Activated naive CD4-positive, alpha-beta T cell treated with anti-CD3 and anti-CD28 coated beads, Interleukin-2, amount 10 ng/mL, durations not matched to agents 7 days and 5 days (primary cell): ENCODE results near the gene RMC1.

Source experiments
- CTCF ChIA-PET: fragments of 350-600 bp; sonication (Branson Sonifier 250); formaldehyde crosslinking; loops from one replicate; lab custom pipeline; 2021; ENCODE audit warnings: antibody characterized with exemption; lab: Charles Lee
- DNase-seq: peaks from one replicate; pipeline ENCODE4 v3.0.0-alpha.2; 2020
- H3K27ac Mint-ChIP-seq: one replicate; pipeline ENCODE4 v1.8.0; 2021; ENCODE audit warnings: mild to moderate bottlenecking, moderate library complexity, mixed read lengths
- H3K27me3 Mint-ChIP-seq: one replicate; pipeline ENCODE4 v1.8.0; 2021; ENCODE audit warnings: mild to moderate bottlenecking, mixed read lengths
- H3K36me3 Mint-ChIP-seq: one replicate; pipeline ENCODE4 v1.8.0; 2021; ENCODE audit warnings: mixed read lengths
- H3K4me1 Mint-ChIP-seq: one replicate; pipeline ENCODE4 v1.8.0; 2021; ENCODE audit warnings: mixed read lengths
- H3K4me3 Mint-ChIP-seq: one replicate; pipeline ENCODE4 v1.8.0; 2021; ENCODE audit warnings: mild to moderate bottlenecking, moderate library complexity, mixed read lengths
- H3K9me3 Mint-ChIP-seq: one replicate; pipeline ENCODE4 v1.8.0; 2021; ENCODE audit warnings: mixed read lengths

The RMC1 gene

GRCh38 chr18:23578891-23579653 lies 75.8 kb downstream of the RMC1 start:
- H3K27me3 Mint-ChIP-seq = no peaks in the 10 kb centered on the region
- peaks cover 60% of the 10 kb centered on the region for H3K4me1 Mint-ChIP-seq
- no peaks in the 10 kb centered on the region for H3K9me3 Mint-ChIP-seq
- CTCF ChIA-PET = interaction anchor here (2.2 kb wide), 1 partner anchor 63 kb away, joined by 6 read pairs; no protein-coding TSS in a partner anchor
- DNase-seq = no peak
- H3K27ac Mint-ChIP-seq = no peak overlapping the region
- H3K4me3 Mint-ChIP-seq = no peak overlapping the region
- H3K36me3 Mint-ChIP-seq = peaks cover 56% of the 10 kb centered on the region

GRCh38 chr18:23580677-23581367 lies 77.5 kb downstream of the RMC1 start:
- Mint-ChIP-seq H3K4me1 (peaks cover 61% of the 10 kb centered on the region), H3K4me3 (no peak overlapping the region), H3K36me3 (peaks cover 49% of the 10 kb centered on the region), H3K27ac (no peak overlapping the region), H3K27me3 (no peaks in the 10 kb centered on the region), H3K9me3 (no peaks in the 10 kb centered on the region)
- CTCF ChIA-PET = interaction anchor here (1.3 to 2.2 kb wide), 2 partner anchors 64 to 82 kb away, joined by 3 to 6 read pairs; no protein-coding TSS in a partner anchor
- no peak for DNase-seq
